Kasumi-1 (cell line): ENCODE data around the gene PNPLA7.
"Not testable (repeated sequence)": the region's sequence is repeated elsewhere in the genome, so short reads cannot be mapped to it uniquely, and the experiment has no call there.

Experiments
- DNase-seq, 2 experiments: peaks; one replicate each; lab custom pipeline; 2025; lab: John Stamatoyannopoulos, UW

The PNPLA7 gene

GRCh38 chr9:137460363-137461315, 89.6 kb downstream of the PNPLA7 start:
- no peak for DNase-seq

GRCh38 chr9:137459601-137460362, 90.4 kb downstream of the PNPLA7 start:
- DNase-seq = no peak

- DNase-seq = peak; percentile 55 to 74
Measured at GRCh38 chr9:137459152-137459600, 91.0 kb downstream of the PNPLA7 start, which contains the start of gene NSMF. NSMF (minus strand) TSS chr9:137459334; CDS start chr9:137459102, 232 bp downstream.

GRCh38 chr9:137458194-137459151, 91.7 kb downstream of the PNPLA7 start:
- DNase-seq = no peak

- no peak for DNase-seq
Measured at GRCh38 chr9:137457406-137458193, 92.6 kb downstream of the PNPLA7 start.

GRCh38 chr9:137456864-137457405, 93.3 kb downstream of the PNPLA7 start:
- no peak for DNase-seq

GRCh38 chr9:137456061-137456863, 93.9 kb downstream of the PNPLA7 start:
- no peak for DNase-seq

GRCh38 chr9:137455359-137455991, 94.7 kb downstream of the PNPLA7 start:
- DNase-seq = no peak

GRCh38 chr9:137454597-137455358, 95.4 kb downstream of the PNPLA7 start:
- no peak for DNase-seq

GRCh38 chr9:137454145-137454596, 96.0 kb downstream of the PNPLA7 start:
- DNase-seq = peak in 1 of 2 experiments; percentile 19

- DNase-seq = peak; percentile 42 to 45
Measured at GRCh38 chr9:137453643-137454081, 96.5 kb downstream of the PNPLA7 start.

GRCh38 chr9:137452761-137453642, 97.2 kb downstream of the PNPLA7 start:
- no peak for DNase-seq

- peak; percentile 42 to 52 for DNase-seq
Measured at GRCh38 chr9:137452006-137452760, 98.0 kb downstream of the PNPLA7 start.

GRCh38 chr9:137451264-137452005, 98.8 kb downstream of the PNPLA7 start:
- not testable (repeated sequence) for DNase-seq

GRCh38 chr9:137450539-137451222, 99.5 kb downstream of the PNPLA7 start:
- DNase-seq = peak; percentile 33 to 45
